NCI-H1105 (cell line): ENCODE results near the gene TNFRSF25.
"Not testable (repeated sequence)": the region's sequence is repeated elsewhere in the genome, so short reads cannot be mapped to it uniquely, and the experiment has no call there.

Experiments used
- DNase-seq: peaks from one replicate; lab custom pipeline; 2025; lab: John Stamatoyannopoulos, UW

Gene TNFRSF25

GRCh38 chr1:6431645-6432579 lies 34.1 kb downstream of the TNFRSF25 start:
- not testable (repeated sequence) for DNase-seq

- DNase-seq, result not testable (repeated sequence)
Observed at GRCh38 chr1:6429660-6430411, 36.1 kb downstream of the TNFRSF25 start.

DNA sequence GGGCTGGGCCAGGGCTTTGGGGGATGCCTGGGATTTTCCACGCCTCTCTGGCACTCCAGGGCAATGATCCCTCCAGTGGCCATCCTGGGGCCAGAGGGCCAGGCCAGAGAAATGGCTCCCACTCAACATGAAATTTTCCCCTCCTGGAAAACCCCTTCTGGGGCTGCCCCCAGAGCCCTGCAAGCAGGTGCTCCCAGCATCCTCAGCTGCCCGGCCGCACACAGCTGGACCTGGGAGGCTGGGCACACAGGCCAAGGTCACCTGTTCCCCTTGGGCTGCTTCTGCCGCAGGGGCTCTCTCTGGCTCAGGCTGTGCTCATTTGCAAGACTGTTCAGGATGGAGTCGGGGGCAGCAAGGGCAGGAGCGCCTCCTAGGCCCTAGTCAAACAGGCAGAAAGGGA lies 37.5 kb downstream of the TNFRSF25 start:
- DNase-seq, result not testable (repeated sequence)

DNA sequence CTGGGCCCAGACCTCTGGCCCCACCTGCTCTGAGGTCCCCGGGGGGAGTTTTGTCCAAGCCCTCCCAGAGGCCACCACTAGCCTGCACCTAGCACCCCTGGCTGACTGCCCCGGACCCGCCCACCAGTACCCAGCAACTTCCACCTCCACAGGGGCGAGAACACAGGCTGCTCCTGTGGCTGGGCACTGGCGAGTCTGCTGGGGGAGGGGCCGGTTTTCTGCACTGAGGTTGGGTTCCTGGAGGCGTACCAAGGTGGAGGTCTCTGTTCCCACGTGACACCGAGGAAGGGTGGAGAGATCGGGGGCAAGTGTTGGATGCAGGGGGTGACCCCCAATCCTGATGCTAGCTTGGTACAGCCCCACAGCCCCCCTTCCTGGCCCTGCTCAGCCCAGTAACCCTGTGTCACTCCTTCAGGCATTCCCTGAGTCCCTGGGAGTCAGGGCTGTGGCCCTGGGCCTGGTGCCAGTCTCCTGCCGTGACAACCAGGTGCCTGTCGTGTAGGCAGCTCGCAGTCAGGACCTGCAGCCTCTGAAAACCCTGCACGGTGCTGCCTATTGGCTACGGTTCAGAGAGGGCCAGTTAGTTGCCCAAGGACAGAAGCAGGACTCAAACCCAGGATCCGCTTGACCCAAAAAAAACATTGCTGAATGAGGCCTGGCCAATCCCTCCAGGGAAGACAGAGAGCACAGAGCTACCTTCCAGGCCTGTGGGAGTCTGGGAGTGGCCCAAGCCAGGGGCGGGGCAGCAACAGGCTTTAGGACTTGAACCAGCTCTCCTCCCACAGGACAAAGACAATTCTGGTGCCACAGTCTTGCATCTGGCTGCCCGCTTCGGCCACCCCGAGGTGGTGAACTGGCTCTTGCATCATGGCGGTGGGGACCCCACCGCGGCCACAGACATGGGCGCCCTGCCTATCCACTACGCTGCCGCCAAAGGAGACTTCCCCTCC lies 38.3 kb downstream of the TNFRSF25 start:
- DNase-seq, result no peak

DNA sequence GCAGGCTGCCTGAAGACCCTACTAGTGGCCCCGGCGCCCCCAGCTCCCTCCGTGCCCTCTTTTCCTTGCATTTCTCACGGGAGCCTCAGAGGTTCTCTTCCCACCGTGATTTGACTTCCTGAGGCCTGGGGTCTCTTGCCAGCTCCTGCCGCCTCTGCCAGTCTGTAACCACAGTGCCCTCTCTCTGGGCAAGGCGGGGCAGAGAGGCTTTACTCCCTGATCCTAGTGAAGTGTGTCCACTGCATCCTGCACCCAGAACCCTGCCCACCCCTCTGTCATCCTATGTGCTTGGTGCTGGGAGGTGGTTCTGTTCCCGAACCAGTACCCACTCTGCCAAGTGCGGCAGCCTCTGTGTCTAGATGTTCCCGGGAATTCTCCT lies 39.0 kb downstream of the TNFRSF25 start:
- DNase-seq, result no peak

GRCh38 chr1:6426277-6426971 lies 39.5 kb downstream of the TNFRSF25 start:
- no peak for DNase-seq

DNA sequence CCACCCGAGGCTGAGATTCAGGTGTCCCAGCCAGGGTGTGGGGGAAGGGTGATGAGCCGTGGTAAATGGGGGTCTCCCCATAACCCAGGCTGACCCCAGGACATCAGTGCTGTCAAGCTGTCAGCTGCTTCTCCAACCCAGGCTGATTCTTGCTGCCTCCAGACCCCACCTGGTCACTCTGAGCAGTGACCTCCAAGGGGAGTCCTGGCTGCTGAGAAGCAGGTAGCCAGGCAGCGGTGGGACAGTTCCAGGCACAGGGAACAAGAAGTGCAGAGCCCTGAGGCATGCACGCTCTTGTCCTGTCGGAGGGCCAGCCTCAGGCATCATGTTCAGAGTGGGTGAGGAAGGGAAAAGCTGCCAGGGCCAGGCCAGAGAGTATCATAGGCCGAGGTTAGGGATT lies 40.3 kb downstream of the TNFRSF25 start:
- DNase-seq, result no peak

GRCh38 chr1:6424619-6425593 lies 41.1 kb downstream of the TNFRSF25 start, which contains the start of gene ESPN:
TSS of gene ESPN (plus strand) at chr1:6424776. CDS start at chr1:6424956, 180 bp downstream.
- no peak for DNase-seq

DNA sequence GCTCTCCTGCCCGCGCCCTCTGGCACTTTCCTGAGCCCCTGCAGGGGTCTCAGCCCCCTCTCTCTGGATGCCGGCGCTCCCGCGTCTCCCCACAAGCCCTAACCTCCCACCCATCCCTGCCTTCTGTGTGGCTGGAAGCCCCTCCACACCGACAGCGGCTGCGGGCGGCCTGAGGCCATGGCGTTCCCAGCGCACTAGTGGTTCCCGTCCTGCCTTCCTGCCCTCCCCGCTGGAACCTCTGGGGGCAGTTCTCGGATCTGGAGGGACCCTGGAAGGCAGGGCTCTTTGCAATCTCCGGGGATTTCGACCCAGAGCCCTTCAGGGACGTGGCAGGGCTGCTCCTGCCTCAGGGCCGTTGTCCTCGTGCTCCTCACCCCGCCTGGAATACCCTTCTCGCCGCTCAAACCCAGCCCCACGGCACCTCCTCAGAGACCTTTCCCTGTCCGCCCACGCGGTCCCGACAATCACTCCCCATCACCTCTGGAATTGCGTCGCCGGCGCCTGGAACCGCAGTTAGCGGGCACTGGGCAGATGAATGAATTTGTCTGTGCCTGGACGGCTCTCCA lies 41.9 kb downstream of the TNFRSF25 start:
- no peak for DNase-seq

GRCh38 chr1:6423321-6423999 lies 42.5 kb downstream of the TNFRSF25 start:
- DNase-seq, result peak; percentile 72

DNA sequence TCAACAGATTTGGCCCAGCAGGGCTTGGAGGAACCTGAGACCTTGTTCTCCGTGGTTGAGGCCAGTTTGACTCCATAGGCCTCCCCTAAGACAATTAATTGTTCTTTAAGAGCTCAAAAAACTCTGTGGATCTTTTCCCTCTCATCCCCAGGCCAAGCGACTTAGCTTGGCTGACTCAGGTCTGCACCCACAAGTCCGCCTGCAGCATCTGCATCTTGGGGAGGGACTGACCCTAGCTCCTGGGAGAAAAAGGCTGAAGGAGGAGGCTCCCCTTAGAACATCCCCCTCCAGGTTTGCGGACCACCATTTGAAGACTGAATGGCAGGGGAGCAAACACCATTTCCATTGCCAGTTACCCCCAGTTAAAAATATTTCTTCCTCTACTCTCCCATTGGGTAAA lies 44.7 kb downstream of the TNFRSF25 start:
- DNase-seq, result no peak

GRCh38 chr1:6420454-6421042 lies 45.4 kb downstream of the TNFRSF25 start:
- no peak for DNase-seq

DNA sequence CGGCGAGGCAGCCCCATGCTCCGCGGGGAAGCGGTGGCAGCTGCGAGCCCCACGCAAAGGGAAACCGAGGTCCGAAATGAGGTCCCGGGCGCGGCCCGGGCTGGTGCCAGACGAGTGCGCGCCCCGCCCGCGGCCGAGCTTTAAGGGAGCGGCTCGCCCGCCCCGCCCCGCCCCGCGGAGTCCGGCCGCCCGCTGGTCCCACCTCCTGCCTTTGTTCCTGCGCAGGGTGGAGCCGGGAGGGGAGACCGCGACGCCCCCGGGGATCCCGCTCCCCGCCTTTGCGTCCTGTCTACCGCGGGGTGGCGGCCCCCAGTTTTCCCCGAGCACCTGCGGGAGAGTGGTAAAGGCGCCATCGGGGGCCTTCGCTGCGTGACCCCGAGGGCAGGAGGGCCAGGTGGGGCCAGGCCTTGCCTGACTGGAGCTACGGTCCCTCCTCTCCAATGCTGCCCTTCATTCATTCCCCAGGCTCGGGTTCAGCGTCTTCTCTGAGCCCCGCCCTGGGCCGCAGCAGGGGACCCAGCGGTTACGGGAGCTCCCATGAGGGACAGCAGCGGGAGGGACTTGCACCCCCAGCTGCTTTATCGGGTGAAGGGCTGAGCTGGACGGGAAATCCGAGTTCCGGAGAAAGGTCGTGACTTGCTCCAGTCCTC lies 46.0 kb downstream of the TNFRSF25 start, which contains the start of gene HES2:
TSS of gene HES2 (minus strand) at position 116 of the 650 bp plus-strand sequence. CDS start at position 17, 99 bp downstream.
- no peak for DNase-seq

- DNase-seq, result peak; percentile 10
Observed at GRCh38 chr1:6419397-6419803, 46.6 kb downstream of the TNFRSF25 start.

- DNase-seq, result no peak
Observed at GRCh38 chr1:6418668-6419396, 47.1 kb downstream of the TNFRSF25 start.

GRCh38 chr1:6417961-6418667 lies 47.9 kb downstream of the TNFRSF25 start:
- no peak for DNase-seq

DNA sequence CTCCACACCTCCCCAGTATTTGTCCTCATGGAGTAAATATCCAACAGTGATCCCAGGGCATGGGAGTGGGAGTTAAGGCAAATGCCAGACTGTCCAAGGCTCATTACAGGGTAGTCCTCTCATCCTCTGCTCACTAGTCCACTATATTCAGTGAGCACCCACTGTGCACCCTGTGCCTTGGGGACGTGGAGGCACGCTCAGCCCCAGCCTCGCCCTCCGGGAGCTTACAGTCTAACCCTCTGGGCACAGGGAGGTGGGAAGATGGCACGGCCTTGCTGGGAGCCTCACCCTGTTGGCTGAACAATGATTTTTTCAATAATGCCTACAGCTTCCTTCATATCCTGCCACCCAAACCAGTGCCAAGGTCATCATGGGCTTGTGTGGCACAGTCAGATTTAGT lies 49.1 kb downstream of the TNFRSF25 start:
- DNase-seq, result no peak
